GM18870 (cell line): ENCODE data around the gene TP53I3.
A peak's percentile ranks its signal among the peaks of the same experiment; 100 is the strongest.
"Not testable (repeated sequence)": the region's sequence is repeated elsewhere in the genome, so short reads cannot be mapped to it uniquely, and the experiment has no call there.

Experiments
- ATAC-seq: cut with Tn5 transposase; IDR thresholded peaks from one replicate; pipeline ENCODE4 v1.9.1; 2021; ENCODE audit warnings: moderate library complexity; ENCODE audit not compliant: unreplicated experiment

The TP53I3 gene

DNA sequence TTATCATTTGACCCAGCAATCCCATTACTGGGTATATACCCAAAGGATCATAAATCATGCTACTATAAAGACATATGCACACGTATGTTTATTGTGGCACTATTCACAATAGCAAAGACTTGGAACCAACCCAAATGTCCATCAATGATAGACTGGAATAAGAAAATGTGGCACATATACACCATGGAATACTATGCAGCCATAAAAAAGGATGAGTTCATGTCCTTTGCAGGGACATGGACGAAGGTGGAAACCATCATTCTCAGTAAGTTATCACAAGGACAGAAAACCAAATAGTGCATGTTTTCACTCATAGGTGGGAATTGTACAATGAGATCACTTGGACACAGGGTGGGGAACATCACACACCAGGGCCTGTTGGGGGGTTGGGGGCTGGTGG lies 16.1 kb upstream of the TP53I3 start:
- ATAC-seq = not testable (repeated sequence)

DNA sequence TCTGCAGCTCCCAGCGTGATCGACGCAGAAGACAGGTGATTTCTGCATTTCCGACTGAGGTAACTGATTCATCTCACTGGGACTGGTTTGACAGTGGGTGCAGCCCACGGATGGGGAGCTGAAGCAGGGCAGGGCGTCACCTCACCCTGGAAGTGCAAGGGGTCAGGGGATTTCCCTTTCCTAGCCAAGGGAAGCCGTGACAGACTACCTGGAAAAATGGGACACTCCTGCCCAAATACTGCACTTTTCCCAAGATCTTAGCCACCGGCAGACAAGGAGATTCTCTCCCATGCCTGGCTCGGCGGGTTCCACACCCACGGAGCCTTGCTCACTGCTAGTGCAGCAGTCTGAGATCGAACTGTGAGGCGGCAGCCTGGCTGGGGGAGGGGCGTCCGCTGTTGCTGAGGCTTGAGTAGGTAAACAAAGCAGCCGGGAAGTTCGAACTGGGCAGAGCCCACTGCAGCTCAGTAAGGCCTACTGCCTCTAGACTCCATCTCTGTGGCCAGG lies 10.6 kb upstream of the TP53I3 start:
- not testable (repeated sequence) for ATAC-seq

DNA sequence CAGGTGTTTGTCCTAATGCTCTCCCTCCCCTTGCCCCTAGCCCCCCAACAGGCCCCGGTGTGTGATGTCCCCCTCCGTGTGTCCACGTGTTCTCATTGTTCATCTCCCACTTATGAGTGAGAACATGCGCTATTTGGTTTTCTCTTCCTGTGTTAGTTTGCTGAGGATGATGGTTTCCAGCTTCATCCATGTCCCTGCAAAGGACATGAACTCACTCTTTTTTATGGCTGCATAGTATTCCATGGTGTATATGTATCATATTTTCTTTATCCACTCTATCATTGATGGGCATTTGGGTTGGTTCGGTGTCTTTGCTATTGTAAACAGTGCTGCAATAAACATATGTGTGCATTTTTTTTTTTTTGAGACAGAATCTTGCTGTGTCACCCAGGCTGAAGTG lies 8.6 kb upstream of the TP53I3 start:
- ATAC-seq = not testable (repeated sequence)

DNA sequence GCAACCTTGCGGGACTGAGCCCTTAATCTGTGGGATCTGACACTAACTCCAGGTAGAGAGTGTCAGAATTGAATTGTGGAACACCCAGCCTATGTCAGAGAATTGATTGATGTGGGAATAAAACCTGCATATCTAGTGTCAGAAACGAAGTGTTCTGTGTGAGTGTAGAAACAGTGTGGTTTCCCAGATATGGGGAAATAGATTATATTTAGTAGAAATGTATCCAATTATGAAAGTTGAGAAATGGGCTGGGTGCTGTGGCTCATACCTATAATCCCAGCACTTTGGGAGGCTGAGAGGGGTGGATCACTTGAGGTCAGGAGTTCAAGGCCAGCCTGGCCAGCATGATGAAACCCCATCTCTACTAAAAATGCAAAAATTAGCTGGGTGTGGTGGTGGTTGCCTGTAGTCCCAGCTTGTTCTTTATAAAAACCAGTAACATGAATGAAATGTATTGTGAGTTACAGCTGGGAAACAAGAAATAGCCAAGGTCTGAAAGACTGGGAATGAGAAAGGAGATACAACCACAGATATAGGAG lies 4.3 kb upstream of the TP53I3 start:
- no peak for ATAC-seq

DNA sequence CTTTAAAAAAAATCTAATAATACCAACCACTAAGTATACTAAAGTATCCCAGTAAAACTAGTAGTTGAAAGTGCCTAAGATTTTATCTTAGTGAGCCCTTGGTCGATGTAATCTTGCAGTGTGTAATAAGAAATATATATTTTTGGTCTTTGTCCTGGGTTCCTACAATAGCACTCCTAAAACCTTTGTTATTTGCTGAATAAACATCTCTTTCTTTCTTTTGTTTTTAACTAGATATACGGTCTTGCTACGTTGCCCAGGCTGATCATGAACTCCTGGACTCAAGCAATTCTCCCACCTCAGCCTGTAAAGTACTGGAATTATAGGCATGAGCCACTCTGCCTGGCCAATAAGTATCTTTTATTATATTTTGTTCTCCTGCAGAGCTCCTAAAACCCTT lies 2.4 kb upstream of the TP53I3 start:
- no peak for ATAC-seq

DNA sequence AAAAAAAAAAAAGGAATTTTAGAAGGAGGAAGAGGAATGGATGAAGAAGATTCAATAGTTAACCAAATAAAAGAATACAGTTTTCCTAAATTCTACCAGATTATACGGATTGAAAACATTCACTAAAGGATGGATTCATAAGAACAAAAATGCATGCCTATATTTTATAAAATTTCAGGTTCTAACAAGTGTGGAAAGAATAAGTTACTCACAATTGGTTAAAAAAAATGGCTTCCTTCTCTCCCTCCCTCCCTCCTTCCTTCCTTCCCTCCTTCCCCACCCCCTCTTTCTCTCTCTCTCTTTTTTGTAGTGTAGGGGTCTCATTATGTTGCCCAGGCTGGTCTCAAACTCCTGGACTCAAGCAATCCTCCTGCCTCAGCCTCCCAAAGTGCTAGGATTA lies 1.6 kb upstream of the TP53I3 start:
- no peak for ATAC-seq

DNA sequence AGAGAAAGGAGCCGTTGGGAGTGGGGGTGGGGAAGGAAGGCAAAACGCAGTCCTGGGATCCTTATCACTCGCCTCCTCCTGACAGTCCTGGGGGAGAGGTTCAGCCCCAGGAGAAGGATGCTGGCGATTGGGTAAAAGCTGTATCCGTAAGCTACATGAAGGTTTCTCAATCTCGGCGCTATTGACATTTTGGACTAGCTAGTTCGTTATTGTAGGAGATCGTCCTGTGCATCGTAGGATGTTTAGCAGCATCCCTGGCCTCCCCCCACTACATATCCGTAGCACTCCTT lies 511 bp upstream of the TP53I3 start:
- no peak for ATAC-seq

DNA sequence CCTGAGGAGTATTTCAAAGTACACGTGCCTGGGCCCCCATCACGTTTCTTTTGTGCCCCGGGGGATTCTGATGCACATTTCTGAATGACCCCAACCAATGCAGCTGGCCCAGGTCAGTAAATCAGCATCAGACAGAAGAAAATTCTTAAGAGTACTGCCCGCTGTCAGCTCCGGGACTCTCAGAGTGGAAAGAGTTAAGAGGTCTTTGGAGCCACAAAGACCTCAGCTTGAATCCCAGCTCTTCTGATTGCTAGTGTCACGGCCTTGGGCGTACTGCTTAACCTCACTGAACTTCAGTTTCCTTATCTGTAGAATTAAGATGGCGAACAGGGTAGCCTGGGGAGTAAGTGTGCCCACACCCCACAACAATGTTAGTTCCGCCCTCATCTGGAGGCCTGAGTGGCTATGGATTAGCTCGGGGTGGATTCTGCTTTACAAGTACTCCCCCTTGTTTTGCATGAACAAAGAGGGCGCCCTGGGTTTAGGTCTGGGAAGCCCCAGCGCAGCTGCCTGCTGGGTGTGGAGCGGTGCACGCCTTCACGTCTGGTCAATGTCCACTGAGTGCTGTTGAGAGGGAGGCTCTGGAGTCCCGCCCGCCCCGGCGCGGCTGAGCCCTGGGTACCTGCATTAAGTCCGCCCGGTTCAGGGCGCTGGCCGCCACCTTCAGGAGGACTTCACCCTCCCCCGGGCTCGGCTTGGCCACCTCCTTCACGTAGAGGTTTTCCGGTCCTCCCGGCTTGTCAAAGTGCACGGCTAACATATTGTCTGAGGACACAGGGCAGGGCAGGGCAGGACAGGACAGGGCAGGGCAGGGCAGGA lies 858 bp downstream of the TP53I3 start:
- ATAC-seq = peak; percentile 72

DNA sequence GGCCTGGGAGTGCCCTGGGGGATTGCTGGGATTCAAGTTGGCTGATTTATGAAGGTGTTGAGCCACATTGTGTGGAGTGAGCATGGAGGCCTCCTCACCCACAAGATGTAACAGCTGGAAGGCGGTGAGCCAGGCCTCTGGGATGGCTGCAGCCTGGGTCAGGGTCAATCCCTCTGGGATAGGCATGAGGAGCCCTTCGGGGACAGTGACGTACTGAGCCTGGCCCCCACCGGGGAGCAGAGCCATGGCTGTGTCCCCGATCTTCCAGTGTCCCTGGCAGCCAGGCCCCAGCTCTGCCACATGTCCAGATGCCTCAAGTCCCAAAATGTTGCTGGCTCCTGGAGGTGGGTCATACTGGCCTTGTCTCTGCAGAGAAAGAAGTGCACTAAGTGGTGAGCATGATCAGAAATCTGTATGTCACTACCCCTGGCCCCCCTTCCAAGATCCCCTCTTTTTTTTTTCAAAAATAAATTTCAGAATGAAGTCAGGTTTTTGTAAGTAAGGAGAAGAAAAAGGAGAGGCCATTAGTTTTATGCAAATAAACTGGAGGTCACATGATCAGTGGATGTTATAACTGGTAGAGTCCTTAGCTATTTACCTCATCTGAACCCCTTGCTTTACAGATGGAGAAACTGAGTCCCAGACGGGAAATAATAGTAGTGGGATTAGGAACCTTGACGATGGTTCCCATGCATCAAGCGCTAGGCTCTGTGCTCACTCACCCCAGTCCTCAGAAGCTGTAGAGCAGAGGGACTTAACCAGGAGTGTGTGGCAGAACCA lies 1.7 kb downstream of the TP53I3 start:
- ATAC-seq = no peak

DNA sequence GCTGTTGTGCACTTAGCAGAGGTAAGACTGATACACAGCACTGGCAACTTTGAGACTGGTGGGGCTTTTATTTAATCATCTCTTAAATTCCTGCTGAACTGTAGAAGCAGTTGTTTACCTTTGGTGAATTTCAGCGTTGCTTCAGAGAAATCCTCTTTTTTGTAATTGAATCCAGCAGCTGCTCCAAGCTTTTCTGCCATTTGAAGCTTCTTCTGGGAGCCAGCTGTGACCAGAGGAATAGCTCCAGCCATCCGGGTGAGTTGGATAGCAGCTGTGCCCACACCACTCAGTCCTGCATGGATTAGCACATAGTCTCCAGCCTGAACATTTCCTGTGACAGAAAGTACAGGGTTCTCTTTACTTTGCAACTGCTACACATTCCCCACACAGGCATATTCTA lies 3.9 kb downstream of the TP53I3 start:
- ATAC-seq = no peak

DNA sequence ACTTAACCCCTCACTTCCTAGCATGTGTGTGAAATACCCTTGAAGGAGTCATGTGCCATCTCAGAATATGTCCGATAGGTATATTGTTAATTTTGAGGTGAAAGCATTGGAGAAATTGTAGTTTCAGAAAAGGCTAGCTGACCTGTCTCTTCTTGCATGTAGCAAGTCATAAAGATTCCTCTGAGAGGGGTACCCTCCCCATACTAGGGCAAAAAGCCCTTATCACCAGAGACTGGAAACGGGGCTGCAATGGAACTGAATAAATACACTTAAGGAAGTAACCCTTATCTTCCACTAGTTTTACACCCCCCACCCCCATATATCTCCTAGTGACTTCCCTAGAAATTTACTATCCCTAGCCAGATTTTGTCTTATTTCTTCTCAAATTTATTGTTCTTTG lies 6.8 kb downstream of the TP53I3 start:
- no peak for ATAC-seq

DNA sequence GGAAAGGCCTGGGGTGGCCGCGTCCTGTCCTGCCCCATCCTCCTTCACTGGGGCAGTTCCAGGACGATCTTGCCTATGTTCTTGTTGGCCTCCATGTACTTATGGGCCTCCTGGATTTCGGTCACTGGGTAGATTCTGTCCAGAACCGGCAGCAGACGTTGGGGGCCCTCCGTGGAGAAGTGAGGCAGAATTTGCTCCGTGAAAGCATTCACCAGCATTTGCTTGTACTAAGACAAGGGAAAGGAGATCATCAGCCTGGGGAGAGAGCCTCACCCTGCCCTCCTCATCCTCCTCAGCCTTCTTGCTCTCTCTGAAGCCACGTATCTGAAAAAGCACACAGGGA lies 7.1 kb downstream of the TP53I3 start:
- no peak for ATAC-seq

DNA sequence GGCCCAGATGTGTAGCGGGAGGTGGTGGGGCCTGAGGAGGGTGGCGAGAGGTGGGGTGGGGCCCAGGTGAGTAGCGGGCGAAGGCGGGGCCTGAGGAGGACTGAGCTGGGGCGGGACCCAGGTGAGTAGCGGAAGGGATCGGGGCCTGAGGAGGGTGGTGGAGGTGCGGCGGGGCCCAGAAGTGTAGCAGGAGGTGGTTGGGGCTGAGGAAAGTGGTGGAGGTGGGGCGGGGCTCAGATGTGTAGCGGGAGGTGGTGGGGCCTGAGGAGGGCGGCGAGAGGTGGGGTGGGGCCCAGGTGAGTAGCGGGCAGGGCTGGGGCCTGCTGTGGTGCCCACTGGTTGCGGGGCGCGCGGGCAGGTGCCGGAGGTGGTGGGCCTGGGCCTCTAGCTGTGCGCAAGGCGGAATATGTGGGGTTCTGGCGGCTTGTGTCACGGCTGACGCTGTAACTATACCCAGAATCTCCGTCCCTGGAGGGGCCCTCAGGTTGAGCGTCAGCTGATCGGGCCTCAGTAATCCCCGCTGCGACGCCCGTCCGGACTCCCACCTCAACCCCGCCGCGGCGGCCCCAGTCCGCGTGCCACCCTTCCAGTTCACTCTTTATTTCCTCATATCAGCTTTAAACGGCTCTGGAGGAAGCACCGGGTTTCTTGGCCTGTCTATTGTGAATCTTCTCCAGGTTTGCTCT lies 7.6 kb downstream of the TP53I3 start:
- no peak for ATAC-seq

DNA sequence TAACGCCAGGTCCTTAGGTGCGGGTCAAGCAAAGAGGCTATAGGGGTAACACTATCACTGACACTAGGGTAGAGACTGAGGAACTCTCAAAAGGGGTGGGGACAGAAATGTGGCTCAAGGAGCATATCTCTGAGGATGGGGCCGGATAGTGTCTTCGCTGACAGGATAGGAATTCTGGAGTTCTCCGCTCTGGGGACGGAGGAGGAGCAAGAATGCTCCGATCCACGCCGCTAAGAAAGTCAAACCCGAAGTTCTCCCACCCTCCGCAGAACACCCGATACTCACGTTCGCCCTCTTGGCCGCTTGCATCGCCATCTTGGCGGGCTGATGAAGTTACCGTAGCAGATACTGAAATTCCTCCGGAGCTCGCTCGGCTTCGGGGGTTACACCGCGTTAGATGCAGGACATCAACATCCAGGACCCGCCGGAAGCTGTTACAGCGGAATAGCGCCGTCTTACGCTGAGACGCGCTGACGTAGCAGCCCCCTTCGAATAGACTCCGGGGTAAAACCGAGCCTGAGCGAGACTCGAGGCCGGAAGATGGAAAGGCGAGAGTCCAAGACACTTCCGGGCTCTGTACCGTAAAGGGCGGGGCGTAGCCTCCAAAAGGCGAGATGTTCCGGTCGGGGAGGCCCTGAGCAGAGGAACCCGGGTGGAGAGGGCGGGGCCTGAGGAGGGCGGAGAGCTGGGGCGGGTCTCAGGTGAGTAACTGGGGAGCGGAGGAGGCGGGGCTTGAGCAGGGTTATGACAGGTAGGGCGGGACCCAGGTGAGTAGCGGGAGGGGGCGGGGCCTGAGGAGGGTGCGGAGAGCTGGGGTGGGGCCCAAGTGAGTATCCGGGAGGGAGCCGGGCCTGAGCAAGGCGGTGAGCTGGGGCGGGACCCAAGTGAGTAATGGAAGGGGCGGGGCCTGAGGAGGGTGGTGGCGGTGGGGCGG lies 8.5 kb downstream of the TP53I3 start, which contains the start of gene SF3B6:
SF3B6 (minus strand) TSS at position 412 of the 934 bp plus-strand sequence; CDS start at position 315, 97 bp downstream.
- ATAC-seq = peak; percentile 95

DNA sequence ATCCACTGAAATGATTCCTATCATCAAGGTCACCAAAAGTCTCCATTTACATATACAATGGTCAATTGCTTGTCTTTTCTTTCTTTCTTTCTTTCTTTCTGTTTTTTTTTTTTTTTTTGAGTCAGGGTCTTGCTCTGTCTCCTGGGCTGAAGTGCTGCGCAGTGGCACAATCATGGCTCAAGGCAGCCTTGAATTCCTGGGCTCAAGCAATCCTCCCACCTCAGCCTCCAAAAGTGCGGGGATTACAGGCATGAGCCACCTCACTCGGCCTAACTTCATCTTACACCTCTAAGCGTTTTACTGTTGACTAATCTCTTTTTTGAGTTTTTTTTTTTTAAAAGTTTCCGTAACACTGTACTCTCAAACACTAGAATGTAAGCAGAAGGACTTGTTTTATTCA lies 9.4 kb downstream of the TP53I3 start:
- no peak for ATAC-seq

DNA sequence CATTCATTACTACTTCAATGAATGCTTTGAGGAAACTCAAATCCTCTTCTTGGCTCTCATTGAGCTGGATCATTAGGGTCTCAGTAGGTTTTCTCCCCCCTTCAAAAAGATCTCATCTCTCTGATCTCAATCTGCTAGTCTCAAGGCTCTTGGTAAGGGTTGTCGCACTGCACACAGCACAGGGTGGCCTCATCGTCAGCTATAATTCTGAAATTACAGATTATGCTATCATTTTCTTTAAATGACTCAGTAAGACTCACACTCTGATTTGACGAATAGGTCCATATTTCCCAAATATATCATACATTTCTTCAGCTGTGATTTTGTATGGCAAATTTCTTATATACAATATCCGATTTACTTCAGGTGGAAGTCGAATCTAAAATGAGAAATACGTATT lies 10.8 kb downstream of the TP53I3 start:
- no peak for ATAC-seq

DNA sequence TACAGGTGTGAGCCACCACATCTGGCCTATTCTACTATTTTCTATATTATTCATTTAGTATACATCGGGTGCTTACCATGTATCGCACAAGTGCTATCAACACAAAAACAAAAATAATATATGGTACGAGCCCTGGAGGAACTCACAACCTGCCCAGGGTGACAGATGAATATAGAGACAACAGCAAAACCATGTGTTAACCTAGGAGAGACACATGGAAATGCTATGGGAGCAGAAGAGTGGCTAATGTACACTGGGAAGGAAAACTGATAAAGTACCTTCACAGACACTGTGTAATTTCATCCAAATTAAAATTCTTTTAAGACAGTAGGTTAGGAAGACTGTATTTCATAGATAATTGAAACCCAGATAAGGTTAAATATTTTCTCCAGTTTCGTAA lies 12.4 kb downstream of the TP53I3 start:
- ATAC-seq = no peak

DNA sequence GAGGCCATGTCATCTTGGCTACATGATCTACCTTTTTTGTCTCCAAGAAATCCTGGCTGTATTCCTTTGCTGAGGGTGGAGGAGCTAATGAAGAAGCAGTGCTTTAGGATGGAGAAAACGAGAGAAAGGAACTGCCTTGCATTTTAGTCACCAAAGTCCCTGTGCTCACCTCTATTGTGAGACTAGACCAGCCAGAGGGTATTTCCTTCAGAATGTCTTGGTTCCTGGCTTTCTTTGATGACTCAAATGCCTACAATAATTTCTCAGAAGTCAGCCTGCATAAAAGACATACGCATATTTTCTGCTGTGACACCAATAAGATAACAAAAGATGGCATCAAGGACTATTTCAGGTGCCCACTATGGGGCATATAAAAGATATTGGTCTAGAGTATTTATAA lies 19.3 kb downstream of the TP53I3 start:
- ATAC-seq = no peak

DNA sequence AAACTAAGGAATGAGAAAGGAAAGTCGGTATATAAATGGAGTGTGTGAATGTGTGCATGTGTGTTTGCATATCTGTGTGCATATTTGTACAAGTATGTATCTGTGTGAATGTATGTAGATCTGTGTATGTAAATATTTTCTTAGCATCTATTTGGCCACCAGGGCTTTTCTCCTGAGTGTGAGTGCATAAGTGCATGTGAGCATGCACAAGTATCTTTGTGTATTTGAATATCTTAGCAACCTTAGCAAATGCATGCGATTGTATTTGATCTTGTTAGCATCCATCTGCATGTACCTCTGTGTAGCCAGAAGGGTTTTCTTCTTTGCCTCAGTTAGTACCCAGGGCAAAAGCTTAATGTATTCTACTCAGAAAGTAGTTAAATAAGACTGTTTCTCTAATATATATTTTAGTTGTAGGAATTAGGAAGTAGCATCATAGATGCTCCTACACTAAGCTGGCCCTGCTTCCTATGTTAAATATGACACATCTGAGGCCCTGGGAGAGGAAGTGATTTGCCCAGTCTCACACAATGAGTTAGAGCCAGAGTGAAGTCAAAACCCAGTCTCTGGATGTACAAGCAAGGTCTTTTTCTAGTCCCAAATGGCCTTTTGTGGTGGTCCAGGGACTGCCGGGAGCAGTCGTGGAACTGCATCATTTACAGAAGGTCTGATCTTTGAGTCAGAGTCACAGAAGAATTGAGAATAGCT lies 25.9 kb downstream of the TP53I3 start:
- no peak for ATAC-seq

DNA sequence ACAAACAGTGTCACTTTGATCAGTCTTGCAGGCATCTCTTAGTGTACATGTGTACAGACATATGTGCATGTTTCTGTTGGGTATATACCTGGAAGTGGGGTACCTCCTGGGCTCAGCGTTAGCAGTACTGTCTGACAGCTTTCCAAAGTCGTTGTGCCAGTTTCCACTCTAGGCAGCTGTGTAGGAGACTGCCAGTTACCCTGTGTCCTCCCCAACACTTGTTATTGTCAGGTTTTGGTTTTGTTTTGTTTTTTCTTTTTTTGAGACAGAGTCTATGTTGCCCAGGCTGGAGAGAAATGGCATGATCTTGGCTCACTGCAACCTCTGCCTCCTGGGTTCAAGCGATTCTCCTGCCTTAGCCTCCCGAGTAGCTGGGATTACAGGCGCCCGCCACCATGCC lies 28.9 kb downstream of the TP53I3 start:
- ATAC-seq = no peak
